GM18868 (cell line): Measurements from ENCODE around the gene AASDH.
"Not testable (repeated sequence)": the region's sequence is repeated elsewhere in the genome, so short reads cannot be mapped to it uniquely, and the experiment has no call there.

Experiments
- ATAC-seq: cut with Tn5 transposase; IDR thresholded peaks from one replicate; pipeline ENCODE4 v1.9.1; 2021; ENCODE audit warnings: mild to moderate bottlenecking, moderate library complexity; ENCODE audit not compliant: unreplicated experiment

The AASDH gene

DNA sequence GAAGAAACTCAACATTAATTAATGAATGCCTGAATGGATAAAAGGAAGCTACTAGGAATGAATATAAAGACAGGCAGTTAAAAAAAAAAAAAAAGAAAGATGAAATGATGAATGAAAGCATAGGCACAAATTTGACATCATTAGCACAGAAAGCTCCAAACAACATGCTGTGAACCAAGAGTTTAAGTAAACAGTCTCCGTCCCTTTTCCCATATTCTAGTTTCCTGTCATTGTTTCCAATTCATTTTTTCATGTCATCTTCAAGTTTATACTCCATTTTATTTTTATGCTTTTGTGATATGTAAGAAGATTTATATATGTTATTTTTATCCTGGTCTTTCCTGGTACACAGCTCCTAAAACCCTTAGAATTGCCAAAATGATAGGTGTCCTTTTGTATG, 17.7 kb upstream of the AASDH start:
- ATAC-seq = no peak

DNA sequence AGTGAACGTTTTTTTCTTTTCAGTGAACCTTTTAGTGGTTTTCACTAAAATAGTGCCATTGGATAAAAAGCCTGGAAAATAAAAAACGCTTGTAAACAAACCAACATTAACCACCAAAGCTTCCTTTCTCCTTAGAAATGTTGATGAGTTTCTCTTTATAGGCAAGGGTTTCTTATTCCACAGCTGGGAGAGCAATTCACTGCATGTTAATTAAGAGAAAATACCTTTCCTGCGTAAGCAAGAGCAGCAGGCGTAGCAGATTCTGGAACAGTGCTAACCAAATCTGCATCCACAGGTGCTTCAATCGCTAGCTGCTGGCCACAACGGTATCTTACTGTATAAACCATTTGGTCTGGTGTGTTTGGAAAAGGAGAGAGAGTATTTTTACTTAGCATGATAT, 13.3 kb upstream of the AASDH start:
- no peak for ATAC-seq

- ATAC-seq = no peak
These were observed 4.0 kb upstream of the AASDH start for GRCh38 chr4:56391270-56391669.

DNA sequence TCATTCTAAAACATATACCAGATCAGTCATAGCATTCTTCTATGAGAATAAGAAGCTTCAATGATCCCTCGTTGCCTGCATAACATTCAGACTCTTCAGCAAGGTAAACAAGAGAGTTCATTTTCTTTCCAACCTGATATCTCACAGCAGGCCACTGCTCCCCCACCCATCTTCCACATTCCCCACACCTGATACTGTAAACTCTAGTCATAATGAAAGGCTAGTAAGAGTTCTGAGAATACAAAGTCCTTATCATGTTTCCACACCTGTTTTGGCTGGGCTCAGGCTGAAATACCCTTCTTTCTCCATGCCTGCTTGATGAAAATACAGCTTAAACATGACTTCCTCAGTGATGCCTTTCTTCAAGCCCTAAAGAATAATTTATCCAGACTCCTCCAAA, 2.3 kb upstream of the AASDH start:
- ATAC-seq = no peak

- no peak for ATAC-seq
These were observed 1.0 kb upstream of the AASDH start for GRCh38 chr4:56388306-56388705.

GRCh38 chr4:56386091-56386490, 1.2 kb downstream of the AASDH start:
- no peak for ATAC-seq

DNA sequence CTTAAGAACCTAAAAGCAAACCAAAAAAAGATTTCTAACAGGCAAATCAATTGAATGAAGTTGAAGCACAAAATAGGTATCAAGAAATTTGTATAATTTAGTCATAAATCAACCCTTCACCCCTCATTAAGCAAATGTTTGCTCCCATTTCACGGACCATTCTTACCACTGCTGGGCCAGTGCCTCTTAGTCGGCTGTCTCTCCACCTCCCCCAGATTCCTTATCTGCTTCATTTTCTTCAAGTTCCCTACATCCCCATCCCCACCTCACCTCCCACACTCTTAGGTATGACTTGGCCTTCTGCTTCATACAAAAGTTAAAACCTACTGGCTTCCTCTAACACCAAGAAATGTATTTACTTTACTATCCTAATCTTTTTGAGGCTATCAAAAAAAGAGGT, 11.8 kb downstream of the AASDH start:
- no peak for ATAC-seq

- no peak for ATAC-seq
These were observed 12.3 kb downstream of the AASDH start for GRCh38 chr4:56374956-56375355.

GRCh38 chr4:56372774-56373173, 14.5 kb downstream of the AASDH start:
- no peak for ATAC-seq

DNA sequence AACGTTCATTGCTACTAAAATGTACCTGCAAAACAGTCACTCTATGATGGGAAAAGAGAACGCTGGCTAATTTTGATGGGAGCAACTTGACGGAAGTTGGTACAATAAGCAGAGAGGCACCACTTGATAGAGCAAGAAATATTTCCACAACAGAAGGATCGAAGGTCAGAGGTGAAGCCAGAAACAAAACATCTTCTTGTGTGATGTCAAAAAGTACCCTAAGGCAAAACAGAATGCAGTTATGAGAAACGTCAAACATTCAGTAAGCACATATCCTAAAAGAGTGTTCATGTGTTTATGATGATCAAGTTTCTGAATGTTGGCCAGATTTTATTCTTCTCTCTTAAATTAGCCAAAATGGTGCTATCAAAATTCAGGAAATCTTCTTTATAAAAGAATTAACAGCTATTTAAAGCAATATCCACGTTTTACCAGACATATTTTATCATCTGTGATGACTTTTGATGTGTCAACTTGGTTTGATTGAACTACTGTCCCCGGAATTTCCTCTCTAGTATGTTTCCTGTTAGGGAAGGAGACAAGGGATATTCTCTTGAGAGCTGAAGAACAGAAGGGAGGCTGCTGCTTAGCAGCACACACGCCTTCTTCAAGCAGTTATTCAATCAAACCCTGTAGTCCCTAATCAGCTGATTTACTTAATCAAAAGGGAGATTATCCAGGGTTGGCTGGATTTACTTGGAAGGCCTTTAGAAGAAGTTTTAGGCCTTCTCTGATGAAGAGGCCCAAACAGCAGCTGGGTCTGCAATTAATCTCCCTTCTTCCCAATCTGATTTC, 15.7 kb downstream of the AASDH start:
- ATAC-seq = no peak

- no peak for ATAC-seq
These were observed 16.9 kb downstream of the AASDH start for GRCh38 chr4:56370377-56370776.

- ATAC-seq = not testable (repeated sequence)
These were observed 24.3 kb downstream of the AASDH start for GRCh38 chr4:56362981-56363380.

GRCh38 chr4:56360071-56360470, 27.2 kb downstream of the AASDH start:
- no peak for ATAC-seq

DNA sequence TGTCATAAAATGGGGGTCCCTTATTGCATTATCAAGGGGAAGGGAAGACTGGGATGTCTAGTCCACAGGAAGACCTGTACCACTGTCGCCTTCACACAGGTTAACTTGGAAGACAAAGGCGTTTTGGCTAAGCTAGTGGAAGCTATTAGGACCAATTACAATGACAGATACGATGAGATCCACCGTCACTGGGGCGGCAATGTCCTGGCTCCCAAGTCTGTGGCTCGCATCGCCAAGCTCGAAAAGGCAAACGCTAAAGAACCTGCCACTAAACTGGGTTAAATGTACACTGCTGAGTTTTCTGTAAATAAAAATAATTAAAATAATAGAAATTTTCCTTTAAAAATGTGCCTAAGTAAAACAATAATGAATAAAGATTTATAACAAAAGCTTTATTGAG, 30.6 kb downstream of the AASDH start:
- no peak for ATAC-seq

DNA sequence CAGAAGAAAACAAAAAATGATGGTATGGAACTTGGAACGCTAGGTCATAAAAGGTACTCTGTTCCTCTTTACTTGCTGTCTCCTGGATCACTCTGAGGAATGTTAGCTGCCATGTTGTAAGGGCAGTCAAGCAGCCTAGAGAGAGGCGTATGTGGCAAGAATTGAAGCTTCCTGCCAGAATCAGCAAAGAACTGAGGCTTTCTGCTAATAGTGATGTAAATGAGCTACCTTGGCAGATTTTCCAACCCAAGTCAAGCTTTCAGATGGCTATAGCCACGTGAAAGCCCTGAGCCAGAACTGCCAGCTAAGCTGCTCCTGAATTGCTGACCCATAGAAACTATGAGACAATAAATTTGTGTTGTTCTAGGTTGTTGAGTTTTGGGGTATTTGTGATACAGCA, 38.7 kb downstream of the AASDH start:
- ATAC-seq = no peak

DNA sequence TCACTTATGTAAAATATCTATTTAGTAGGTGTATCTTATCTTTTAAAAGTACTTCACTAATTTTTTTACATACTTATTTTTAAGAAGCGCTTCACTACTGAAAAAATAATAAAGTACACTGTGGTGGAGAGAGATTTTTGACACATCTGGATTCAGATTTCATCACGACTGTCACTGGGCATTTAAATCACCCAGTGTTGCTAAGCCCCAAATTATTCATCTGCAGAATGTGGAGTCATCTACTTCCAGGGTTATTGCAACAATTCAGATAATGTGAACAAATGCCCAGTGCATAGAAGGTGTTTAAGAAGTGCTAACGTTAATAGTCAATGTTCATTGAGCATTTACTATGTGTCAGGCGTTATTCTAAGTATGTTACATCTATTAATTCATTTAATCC, 41.8 kb downstream of the AASDH start:
- no peak for ATAC-seq

GRCh38 chr4:56342746-56343145, 44.5 kb downstream of the AASDH start:
- no peak for ATAC-seq

GRCh38 chr4:56330691-56331090, 56.6 kb downstream of the AASDH start:
- ATAC-seq = no peak

- no peak for ATAC-seq
These were observed 60.9 kb downstream of the AASDH start for GRCh38 chr4:56326363-56326762.

- ATAC-seq = no peak
These were observed 63.2 kb downstream of the AASDH start for GRCh38 chr4:56324011-56324610.

DNA sequence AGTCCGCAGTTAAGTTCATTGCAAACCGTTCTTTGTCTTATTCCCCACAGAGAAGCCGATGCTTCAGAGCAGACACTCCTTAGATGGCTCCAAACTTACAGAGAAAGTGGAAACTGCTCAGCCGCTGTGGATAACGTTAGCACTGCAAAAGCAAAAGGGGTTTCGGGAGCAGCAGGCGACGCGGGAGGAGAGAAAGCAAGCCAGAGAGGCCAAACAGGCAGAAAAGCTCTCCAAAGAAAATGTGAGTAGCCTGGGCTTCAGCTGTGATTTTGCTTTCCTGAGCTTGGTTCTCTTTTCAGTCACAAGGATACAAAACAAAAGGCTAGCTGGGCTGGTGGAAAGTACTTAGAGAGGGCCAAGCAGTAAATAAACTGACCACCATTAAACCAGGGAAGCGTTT, 64.0 kb downstream of the AASDH start:
- no peak for ATAC-seq

GRCh38 chr4:56321251-56321650, 66.0 kb downstream of the AASDH start:
- ATAC-seq = no peak

- ATAC-seq = no peak
These were observed 67.0 kb downstream of the AASDH start for GRCh38 chr4:56320293-56320692.
